Mesenchymal stem cell (in vitro differentiated cells and primary cell): ENCODE results near the gene DOK5.

ENCODE experiments used
- DNase-seq: peaks from one replicate; pipeline ENCODE4 v3.0.0-alpha.2; 2013
- H2AFZ ChIP-seq: one replicate; pipeline ENCODE4 v1.6.1; 2013; ENCODE audit warnings: low read depth, mild to moderate bottlenecking, control low read depth, inconsistent platforms, low read length, moderate library complexity
- H2AK5ac ChIP-seq: 2 replicates; pipeline ENCODE4 v1.6.1; 2013; ENCODE audit warnings: low read length, moderate library complexity, mild to moderate bottlenecking, inconsistent platforms; ENCODE audit not compliant: severe bottlenecking
- H2BK120ac ChIP-seq: one replicate; pipeline ENCODE4 v1.6.1; 2013; ENCODE audit warnings: low read depth, mild to moderate bottlenecking, inconsistent platforms, low read length, moderate library complexity
- H2BK12ac ChIP-seq, 2 experiments: one replicate each; pipeline ENCODE4 v1.6.1; 2013; ENCODE audit warnings: inconsistent platforms in 2 of 2, low read length in 2 of 2, mild to moderate bottlenecking in 2 of 2, moderate library complexity in 2 of 2, control low read depth in 1 of 2
- H2BK15ac ChIP-seq: one replicate; pipeline ENCODE4 v1.6.1; 2013; ENCODE audit warnings: mild to moderate bottlenecking, low read depth, inconsistent platforms; ENCODE audit not compliant: poor library complexity, severe bottlenecking
- H2BK5ac ChIP-seq: 2 replicates; pipeline ENCODE4 v1.6.1; 2013; ENCODE audit warnings: low read depth, mild to moderate bottlenecking, low read length, control low read depth, inconsistent platforms; ENCODE audit not compliant: poor library complexity, severe bottlenecking
- H3K14ac ChIP-seq, 2 experiments: one replicate each; pipeline ENCODE4 v1.6.1; 2013; ENCODE audit warnings: inconsistent platforms in 2 of 2, low read length in 2 of 2, control low read depth in 1 of 2, mild to moderate bottlenecking in 1 of 2, moderate library complexity in 1 of 2
- H3K18ac ChIP-seq, 2 experiments: one replicate each; pipeline ENCODE4 v1.6.1; 2013; ENCODE audit warnings: inconsistent platforms in 2 of 2, low read length in 2 of 2, control low read depth in 1 of 2, low read depth in 1 of 2, mild to moderate bottlenecking in 1 of 2
- H3K23ac ChIP-seq, 2 experiments: one replicate each; pipeline ENCODE4 v1.6.1; 2013; ENCODE audit warnings: inconsistent platforms in 2 of 2, low read length in 2 of 2, mild to moderate bottlenecking in 2 of 2, moderate library complexity in 2 of 2, control low read depth in 1 of 2
- H3K27ac ChIP-seq: 2 replicates; pipeline ENCODE4 v1.5.1; 2013; ENCODE audit warnings: mild to moderate bottlenecking, moderate library complexity, low read length, control low read depth, inconsistent platforms; ENCODE audit not compliant: poor library complexity, severe bottlenecking
- H3K27me3 ChIP-seq, 2 experiments: 2 replicates each; pipeline versions ENCODE4 v1.6.1 to v1.7.0; 2013; ENCODE audit warnings: low read length in 2 of 2, mild to moderate bottlenecking in 2 of 2, moderate library complexity in 2 of 2, control low read depth in 1 of 2, inconsistent platforms in 1 of 2; ENCODE audit not compliant: control insufficient read depth in 1 of 2, insufficient read depth in 1 of 2
- H3K36me3 ChIP-seq, 2 experiments: 2 replicates each; pipeline versions ENCODE4 v1.6.1 to v1.7.0; 2013; ENCODE audit warnings: low read length in 2 of 2, control low read depth in 1 of 2, inconsistent platforms in 1 of 2, low read depth in 1 of 2, mild to moderate bottlenecking in 1 of 2; ENCODE audit not compliant: insufficient read depth in 2 of 2, control insufficient read depth in 1 of 2
- H3K4ac ChIP-seq, 2 experiments: one replicate each; pipeline ENCODE4 v1.6.1; 2013; ENCODE audit warnings: inconsistent platforms in 2 of 2, low read length in 2 of 2, mild to moderate bottlenecking in 2 of 2, moderate library complexity in 2 of 2, control low read depth in 1 of 2, low read depth in 1 of 2
- H3K4me1 ChIP-seq: 2 replicates; pipeline ENCODE4 v1.6.1; 2013; ENCODE audit warnings: low read depth, low read length, control low read depth; ENCODE audit not compliant: control insufficient read depth, insufficient read depth
- H3K4me2 ChIP-seq: 2 replicates; pipeline ENCODE4 v1.6.1; 2013; ENCODE audit warnings: low read length, mild to moderate bottlenecking, inconsistent platforms; ENCODE audit not compliant: poor library complexity, severe bottlenecking
- H3K4me3 ChIP-seq, 2 experiments: 2 replicates each; pipeline versions ENCODE4 v1.5.1 to v1.7.0; 2013; ENCODE audit warnings: low read length in 2 of 2, mild to moderate bottlenecking in 2 of 2, control low read depth in 1 of 2, low read depth in 1 of 2; ENCODE audit not compliant: insufficient read depth in 1 of 2
- H3K79me1 ChIP-seq: replicated peaks from 2 replicates; pipeline ENCODE4 v1.6.1; 2013; ENCODE audit warnings: mild to moderate bottlenecking, control low read depth, low read length, inconsistent platforms; ENCODE audit not compliant: poor library complexity, severe bottlenecking
- H3K9ac ChIP-seq: 2 replicates; pipeline ENCODE4 v1.7.0; 2013; ENCODE audit warnings: mild to moderate bottlenecking, low read length, moderate library complexity
- H3K9me3 ChIP-seq: 2 replicates; pipeline ENCODE4 v1.7.0; 2013; ENCODE audit warnings: mild to moderate bottlenecking, low read length; ENCODE audit not compliant: control insufficient read depth
- H4K8ac ChIP-seq: one replicate; pipeline ENCODE4 v1.6.1; 2013; ENCODE audit warnings: inconsistent platforms, mild to moderate bottlenecking, low read length, moderate library complexity
- H4K91ac ChIP-seq: one replicate; pipeline ENCODE4 v1.6.1; 2013; ENCODE audit warnings: mild to moderate bottlenecking, low read length, inconsistent platforms
- WGBS: methylation state at CpG from one replicate; pipeline ENCODE4 v1.1.7; 2013; ENCODE audit warnings: mixed read lengths; 5-methylcytosine and 5-hydroxymethylcytosine counted together

DOK5 gene

GRCh38 chr20:54454982-54455381 lies 20.4 kb upstream of the DOK5 start:
- no peak overlapping the region for H3K4ac ChIP-seq
- H4K8ac ChIP-seq = no peak overlapping the region
- H3K9ac ChIP-seq = no peak overlapping the region
- H3K36me3 ChIP-seq = no peaks in the 10 kb centered on the region
- H4K91ac ChIP-seq = no peak overlapping the region
- no peak overlapping the region for H2AK5ac ChIP-seq
- no peak overlapping the region for H2BK5ac ChIP-seq
- no peaks in the 10 kb centered on the region for H3K9me3 ChIP-seq
- H2BK12ac ChIP-seq = no peak overlapping the region
- H3K79me1 ChIP-seq = no peaks in the 10 kb centered on the region
- H3K27ac ChIP-seq = no peak overlapping the region
- no peak overlapping the region for H3K18ac ChIP-seq
- no peak for DNase-seq
- WGBS = 71% methylated on average over 1 of the region's 2 CpGs
- H3K27me3 ChIP-seq = peaks cover 0 to 1% of the 10 kb centered on the region in 2 experiments
- no peak overlapping the region for H2BK120ac ChIP-seq
- no peak overlapping the region for H3K14ac ChIP-seq
- no peak overlapping the region for H3K4me2 ChIP-seq
- H3K4me1 ChIP-seq = no peaks in the 10 kb centered on the region
- H3K4me3 ChIP-seq = no peak overlapping the region
- no peak overlapping the region for H2BK15ac ChIP-seq
- no peak overlapping the region for H2AFZ ChIP-seq
- no peak overlapping the region for H3K23ac ChIP-seq

- no peaks in the 10 kb centered on the region for H3K27me3 ChIP-seq
- no peak overlapping the region for H4K8ac ChIP-seq
- no peak overlapping the region for H3K23ac ChIP-seq
- no peak overlapping the region for H2BK12ac ChIP-seq
- WGBS = 67% methylated on average over 2 of the region's 2 CpGs
- H2BK5ac ChIP-seq = no peak overlapping the region
- no peak overlapping the region for H2AFZ ChIP-seq
- no peaks in the 10 kb centered on the region for H3K9me3 ChIP-seq
- no peaks in the 10 kb centered on the region for H3K4me1 ChIP-seq
- no peak overlapping the region for H3K4me3 ChIP-seq
- no peak overlapping the region for H3K27ac ChIP-seq
- H2AK5ac ChIP-seq = no peak overlapping the region
- H3K14ac ChIP-seq = no peak overlapping the region
- H3K36me3 ChIP-seq = no peaks in the 10 kb centered on the region
- no peak overlapping the region for H3K18ac ChIP-seq
- H2BK15ac ChIP-seq = no peak overlapping the region
- no peak overlapping the region for H3K9ac ChIP-seq
- no peaks in the 10 kb centered on the region for H3K79me1 ChIP-seq
- H4K91ac ChIP-seq = no peak overlapping the region
- no peak overlapping the region for H3K4me2 ChIP-seq
- no peak overlapping the region for H2BK120ac ChIP-seq
- H3K4ac ChIP-seq = no peak overlapping the region
- no peak for DNase-seq
Measured at GRCh38 chr20:54456423-54456822, 19.0 kb upstream of the DOK5 start.

DNA sequence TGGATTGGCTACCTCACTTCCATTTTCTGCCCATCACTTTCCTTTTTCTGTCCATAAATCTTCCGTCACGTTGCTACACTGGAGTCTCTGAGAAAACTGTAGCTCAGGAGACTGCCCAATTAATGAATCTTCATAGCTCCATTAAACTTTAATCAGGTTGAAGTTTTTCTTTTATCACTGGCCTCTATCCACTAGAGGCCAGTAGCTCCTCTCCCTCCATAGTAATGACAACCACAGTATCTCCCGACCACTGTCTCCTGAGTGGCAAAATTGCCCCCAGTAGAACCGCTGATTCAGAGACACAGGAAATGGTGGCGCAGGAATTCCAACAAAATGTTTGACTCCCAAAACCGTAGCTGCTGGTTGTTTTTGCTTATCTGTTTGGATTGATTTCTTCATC lies 18.4 kb upstream of the DOK5 start:
- no peak overlapping the region for H2BK12ac ChIP-seq
- no peak overlapping the region for H2AFZ ChIP-seq
- no peak overlapping the region for H2AK5ac ChIP-seq
- no peak overlapping the region for H3K27ac ChIP-seq
- no peaks in the 10 kb centered on the region for H3K4me1 ChIP-seq
- no peak overlapping the region for H3K4me2 ChIP-seq
- no peak overlapping the region for H2BK5ac ChIP-seq
- H3K4ac ChIP-seq = no peak overlapping the region
- H3K9me3 ChIP-seq = no peaks in the 10 kb centered on the region
- no peak for DNase-seq
- no peaks in the 10 kb centered on the region for H3K79me1 ChIP-seq
- WGBS = 81% methylated on average over 5 of the region's 6 CpGs
- H2BK120ac ChIP-seq = no peak overlapping the region
- no peak overlapping the region for H3K14ac ChIP-seq
- no peak overlapping the region for H4K8ac ChIP-seq
- H3K23ac ChIP-seq = no peak overlapping the region
- no peak overlapping the region for H3K4me3 ChIP-seq
- H2BK15ac ChIP-seq = no peak overlapping the region
- H3K36me3 ChIP-seq = no peaks in the 10 kb centered on the region
- H3K27me3 ChIP-seq = no peaks in the 10 kb centered on the region
- H4K91ac ChIP-seq = no peak overlapping the region
- no peak overlapping the region for H3K18ac ChIP-seq
- H3K9ac ChIP-seq = no peak overlapping the region

- Histone ChIP-seq H3K4me1 (no peaks in the 10 kb centered on the region), H3K4ac (no peak overlapping the region), H3K14ac (no peak overlapping the region), H2AFZ (no peak overlapping the region), H3K9ac (no peak overlapping the region), H3K4me2 (no peak overlapping the region), H2BK12ac (no peak overlapping the region), H3K27ac (no peak overlapping the region), H3K27me3 (no peaks in the 10 kb centered on the region), H3K18ac (no peak overlapping the region), H3K79me1 (no peaks in the 10 kb centered on the region), H4K8ac (no peak overlapping the region), H3K4me3 (no peak overlapping the region), H2BK15ac (no peak overlapping the region), H2BK120ac (no peak overlapping the region), H4K91ac (no peak overlapping the region), H2AK5ac (no peak overlapping the region), H3K23ac (no peak overlapping the region), H3K9me3 (peaks cover 7% of the 10 kb centered on the region), H3K36me3 (no peaks in the 10 kb centered on the region), H2BK5ac (no peak overlapping the region)
- no CpG with 5 or more reads among the region's 1 CpG for WGBS
- DNase-seq = no peak
Measured at GRCh38 chr20:54458219-54458618, 17.2 kb upstream of the DOK5 start.
